AG04449 (cell line): ENCODE results near the gene ENTPD3.

Source experiments
- CTCF ChIA-PET: fragments of 350-600 bp; formaldehyde crosslinking; extraction: SDS; loops from one replicate; lab custom pipeline; 2021; ENCODE audit warnings: antibody characterized with exemption; lab: Yijun Ruan, JAX
- POLR2A ChIA-PET: fragments of 400-600, 350-600 bp; formaldehyde crosslinking; extraction: SDS; loops from one replicate; lab custom pipeline; 2020; ENCODE audit warnings: antibody characterized with exemption, inconsistent platforms; lab: Yijun Ruan, JAX
- DNase-seq: peaks from one replicate; pipeline ENCODE4 v3.0.0-alpha.2; 2010; ENCODE audit warnings: low read depth, low spot score
- H3K4me3 ChIP-seq: 2 replicates; pipeline ENCODE4 v1.5.1; 2011; ENCODE audit warnings: low read depth, mild to moderate bottlenecking, control low read depth, low read length
- TF ChIP-seq, protein P1 (sequence below): IDR thresholded peaks from one replicate; pipeline ENCODE4 v1.5.1; 2011; ENCODE audit warnings: mild to moderate bottlenecking, moderate library complexity, low read length, control low read depth, inconsistent platforms; ENCODE audit not compliant: insufficient read depth; ENCODE audit errors: missing control alignments

Gene ENTPD3

GRCh38 chr3:40468018-40468417 is 81.0 kb downstream of the ENTPD3 start:
- DNase-seq, result no peak
- ChIA-PET CTCF (no interaction called here), POLR2A (no interaction called here)

GRCh38 chr3:40470701-40471100 is 83.7 kb downstream of the ENTPD3 start:
- TF ChIP-seq, protein P1, sequence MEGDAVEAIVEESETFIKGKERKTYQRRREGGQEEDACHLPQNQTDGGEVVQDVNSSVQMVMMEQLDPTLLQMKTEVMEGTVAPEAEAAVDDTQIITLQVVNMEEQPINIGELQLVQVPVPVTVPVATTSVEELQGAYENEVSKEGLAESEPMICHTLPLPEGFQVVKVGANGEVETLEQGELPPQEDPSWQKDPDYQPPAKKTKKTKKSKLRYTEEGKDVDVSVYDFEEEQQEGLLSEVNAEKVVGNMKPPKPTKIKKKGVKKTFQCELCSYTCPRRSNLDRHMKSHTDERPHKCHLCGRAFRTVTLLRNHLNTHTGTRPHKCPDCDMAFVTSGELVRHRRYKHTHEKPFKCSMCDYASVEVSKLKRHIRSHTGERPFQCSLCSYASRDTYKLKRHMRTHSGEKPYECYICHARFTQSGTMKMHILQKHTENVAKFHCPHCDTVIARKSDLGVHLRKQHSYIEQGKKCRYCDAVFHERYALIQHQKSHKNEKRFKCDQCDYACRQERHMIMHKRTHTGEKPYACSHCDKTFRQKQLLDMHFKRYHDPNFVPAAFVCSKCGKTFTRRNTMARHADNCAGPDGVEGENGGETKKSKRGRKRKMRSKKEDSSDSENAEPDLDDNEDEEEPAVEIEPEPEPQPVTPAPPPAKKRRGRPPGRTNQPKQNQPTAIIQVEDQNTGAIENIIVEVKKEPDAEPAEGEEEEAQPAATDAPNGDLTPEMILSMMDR, result no peak
- ChIA-PET POLR2A (interaction anchor here (1.9 kb wide), 1 partner anchor 13 kb away, joined by 4 read pairs; the partner anchor contains the start of gene RPL14), CTCF (no interaction called here)
- DNase-seq, result no peak
- no peak overlapping the region for H3K4me3 ChIP-seq

More at GRCh38 chr3:40468018-40468417, 81.0 kb downstream of the ENTPD3 start:
- H3K4me3 ChIP-seq, result no peak overlapping the region
- TF ChIP-seq, protein P1, result no peak

DNA sequence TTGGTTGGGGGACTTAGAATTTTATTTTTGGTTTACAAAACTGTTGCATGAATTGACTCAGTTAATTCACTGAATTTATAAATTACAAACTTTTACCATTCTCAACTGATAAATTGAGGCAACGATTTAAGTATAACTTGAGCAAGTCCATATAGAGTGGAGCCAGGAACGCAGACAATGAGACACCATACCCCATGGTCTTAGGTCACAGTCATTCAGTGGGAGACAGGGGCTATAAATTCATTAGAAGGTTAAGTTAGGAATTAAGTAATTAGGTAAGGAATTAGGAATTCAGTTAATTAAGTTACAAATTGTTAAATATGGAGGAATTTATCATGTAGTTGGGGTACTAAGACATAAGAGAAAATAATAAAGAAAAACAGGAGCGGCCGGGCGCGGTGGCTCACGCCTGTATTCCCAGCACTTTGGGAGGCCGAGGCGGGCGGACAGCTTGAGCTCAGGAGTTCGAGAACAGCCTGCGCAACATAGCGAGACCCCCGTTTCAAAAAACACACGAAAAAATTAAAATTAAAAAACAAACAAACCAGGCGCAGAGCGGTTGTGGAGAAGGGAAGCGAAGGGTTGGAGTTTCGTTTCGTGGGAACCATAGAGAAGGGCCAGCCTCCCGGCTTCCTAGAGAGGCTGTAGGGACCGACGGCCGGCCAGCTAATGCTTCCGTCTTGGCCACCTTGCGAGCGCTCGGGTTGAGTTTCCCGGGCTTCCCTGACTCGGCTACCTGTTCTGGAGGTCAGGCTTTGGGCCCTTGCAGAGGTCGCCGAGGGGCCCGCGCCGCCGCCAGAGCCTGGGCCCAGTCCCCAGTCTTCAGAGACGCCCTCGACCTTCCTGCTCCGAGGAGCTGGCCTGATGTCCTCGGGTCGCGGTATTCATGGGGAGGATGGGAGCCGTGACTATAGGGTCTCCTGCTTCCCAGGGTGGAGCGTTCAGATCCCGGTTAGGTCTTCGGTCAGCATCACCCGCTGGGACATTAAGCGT is 89.8 kb downstream of the ENTPD3 start, which contains the start of gene ZNF619:
Gene ZNF619, plus strand, starts transcription at position 645 of the 993 bp plus-strand sequence. CDS start 858 bp downstream, outside the sequence.
- ChIA-PET CTCF (interaction anchor here (1.2 kb wide), 1 partner anchor 24 kb away, joined by 3 read pairs; no protein-coding TSS in a partner anchor), POLR2A (interaction anchor here (1.2 to 1.6 kb wide), 3 partner anchors 17 to 47 kb away, joined by 4 to 5 read pairs (median 5); partner anchors contain the start of genes RPL14 and ZNF621)
- H3K4me3 ChIP-seq, result peak within 1 kb of the TSS; percentile 82
- TF ChIP-seq, protein P1, result no peak
- no peak for DNase-seq

DNA sequence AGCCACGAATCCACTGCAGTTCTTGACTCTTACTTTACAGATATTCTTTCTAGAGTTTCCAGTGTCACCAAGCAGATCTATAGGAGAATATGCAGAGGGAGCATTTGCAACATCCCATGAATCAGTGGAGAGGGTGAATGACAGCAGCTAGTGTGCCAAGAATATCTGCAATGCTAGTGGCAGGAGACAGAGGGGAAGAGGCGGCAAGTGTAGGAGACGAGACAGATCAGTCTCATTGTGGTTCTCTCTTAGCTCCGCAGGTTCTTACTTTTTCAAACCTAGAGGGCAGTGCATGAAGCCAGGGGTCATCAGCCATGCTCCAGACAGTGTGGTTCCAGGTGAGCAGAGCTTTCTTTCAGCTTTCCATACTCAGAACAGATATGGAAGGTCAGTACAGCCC is 90.7 kb downstream of the ENTPD3 start:
- H3K4me3 ChIP-seq, result peak overlapping the region; percentile 82
- ChIA-PET POLR2A (interaction anchor here (0.7 to 1.6 kb wide), 4 partner anchors 16 to 47 kb away, joined by 3 to 5 read pairs (median 4); partner anchors contain the start of genes RPL14 and ZNF621), CTCF (interaction anchor here (0.7 kb wide), 1 partner anchor 149 kb away, joined by 3 read pairs; no protein-coding TSS in a partner anchor)
- TF ChIP-seq, protein P1, result no peak
- no peak for DNase-seq
